ENCODE results near the gene DDX39B. TPM values are rescaled to one million over a fixed set of nuclear protein-coding genes. Genes with fewer than 3 reads are reported as not detected.

DDX39B gene
- total and polyA plus RNA-seq, 9 of the 15 experiments (the other 6 are each of a cell fraction or from before 2014, with no cell fraction given): 479 to 869 (median 592) TPM

DNA sequence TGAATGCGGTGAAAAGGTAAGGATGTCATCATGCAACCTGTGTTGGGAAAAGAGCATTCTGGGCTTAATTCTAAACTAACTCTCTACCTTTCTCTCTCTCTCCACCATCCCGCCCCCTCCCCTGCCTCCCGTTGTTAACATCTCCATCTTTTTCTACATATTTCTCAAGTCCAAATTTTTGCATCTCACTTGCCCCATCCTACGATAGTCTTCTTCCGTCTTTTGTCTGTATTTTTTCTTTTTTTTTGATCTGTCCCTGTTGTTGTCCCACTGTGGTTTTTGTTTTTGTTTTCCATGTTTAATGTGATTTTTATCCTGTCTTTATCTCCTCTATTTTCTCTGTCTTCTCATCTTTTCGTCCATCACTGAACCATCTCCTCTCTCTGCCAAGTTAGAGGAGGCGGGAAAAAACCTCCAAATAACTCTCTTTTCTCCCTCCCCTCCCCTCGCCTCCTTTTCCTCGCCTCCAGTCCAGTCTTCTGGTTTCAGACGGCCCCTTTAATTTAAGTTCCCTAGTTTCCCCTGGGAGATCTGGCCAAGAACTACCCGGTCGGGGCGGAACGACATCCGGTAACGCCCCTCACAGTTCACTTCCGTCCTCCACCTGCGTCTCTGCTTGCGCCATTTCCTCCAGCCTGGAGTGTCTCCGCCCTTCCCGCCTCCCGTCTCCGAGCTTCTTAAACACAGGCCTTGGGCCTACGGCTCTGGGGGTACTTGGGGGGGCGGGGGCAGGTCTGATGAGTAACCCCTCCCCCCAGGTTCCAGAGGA is 5.3 kb upstream of the DDX39B start, which contains the start of gene NFKBIL1 (continued):
- TF ChIP-seq, protein P1, sequence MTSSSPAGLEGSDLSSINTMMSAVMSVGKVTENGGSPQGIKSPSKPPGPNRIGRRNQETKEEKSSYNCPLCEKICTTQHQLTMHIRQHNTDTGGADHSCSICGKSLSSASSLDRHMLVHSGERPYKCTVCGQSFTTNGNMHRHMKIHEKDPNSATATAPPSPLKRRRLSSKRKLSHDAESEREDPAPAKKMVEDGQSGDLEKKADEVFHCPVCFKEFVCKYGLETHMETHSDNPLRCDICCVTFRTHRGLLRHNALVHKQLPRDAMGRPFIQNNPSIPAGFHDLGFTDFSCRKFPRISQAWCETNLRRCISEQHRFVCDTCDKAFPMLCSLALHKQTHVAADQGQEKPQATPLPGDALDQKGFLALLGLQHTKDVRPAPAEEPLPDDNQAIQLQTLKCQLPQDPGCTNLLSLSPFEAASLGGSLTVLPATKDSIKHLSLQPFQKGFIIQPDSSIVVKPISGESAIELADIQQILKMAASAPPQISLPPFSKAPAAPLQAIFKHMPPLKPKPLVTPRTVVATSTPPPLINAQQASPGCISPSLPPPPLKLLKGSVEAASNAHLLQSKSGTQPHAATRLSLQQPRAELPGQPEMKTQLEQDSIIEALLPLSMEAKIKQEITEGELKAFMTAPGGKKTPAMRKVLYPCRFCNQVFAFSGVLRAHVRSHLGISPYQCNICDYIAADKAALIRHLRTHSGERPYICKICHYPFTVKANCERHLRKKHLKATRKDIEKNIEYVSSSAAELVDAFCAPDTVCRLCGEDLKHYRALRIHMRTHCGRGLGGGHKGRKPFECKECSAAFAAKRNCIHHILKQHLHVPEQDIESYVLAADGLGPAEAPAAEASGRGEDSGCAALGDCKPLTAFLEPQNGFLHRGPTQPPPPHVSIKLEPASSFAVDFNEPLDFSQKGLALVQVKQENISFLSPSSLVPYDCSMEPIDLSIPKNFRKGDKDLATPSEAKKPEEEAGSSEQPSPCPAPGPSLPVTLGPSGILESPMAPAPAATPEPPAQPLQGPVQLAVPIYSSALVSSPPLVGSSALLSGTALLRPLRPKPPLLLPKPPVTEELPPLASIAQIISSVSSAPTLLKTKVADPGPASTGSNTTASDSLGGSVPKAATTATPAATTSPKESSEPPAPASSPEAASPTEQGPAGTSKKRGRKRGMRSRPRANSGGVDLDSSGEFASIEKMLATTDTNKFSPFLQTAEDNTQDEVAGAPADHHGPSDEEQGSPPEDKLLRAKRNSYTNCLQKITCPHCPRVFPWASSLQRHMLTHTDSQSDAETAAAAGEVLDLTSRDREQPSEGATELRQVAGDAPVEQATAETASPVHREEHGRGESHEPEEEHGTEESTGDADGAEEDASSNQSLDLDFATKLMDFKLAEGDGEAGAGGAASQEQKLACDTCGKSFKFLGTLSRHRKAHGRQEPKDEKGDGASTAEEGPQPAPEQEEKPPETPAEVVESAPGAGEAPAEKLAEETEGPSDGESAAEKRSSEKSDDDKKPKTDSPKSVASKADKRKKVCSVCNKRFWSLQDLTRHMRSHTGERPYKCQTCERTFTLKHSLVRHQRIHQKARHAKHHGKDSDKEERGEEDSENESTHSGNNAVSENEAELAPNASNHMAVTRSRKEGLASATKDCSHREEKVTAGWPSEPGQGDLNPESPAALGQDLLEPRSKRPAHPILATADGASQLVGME (CRISPR knock-in tag; IDR thresholded peaks at IDR 0.05): 0 out of 2 replicates have a peak, but pooled peaks have one; percentile 44
- TF ChIP-seq, protein P2, sequence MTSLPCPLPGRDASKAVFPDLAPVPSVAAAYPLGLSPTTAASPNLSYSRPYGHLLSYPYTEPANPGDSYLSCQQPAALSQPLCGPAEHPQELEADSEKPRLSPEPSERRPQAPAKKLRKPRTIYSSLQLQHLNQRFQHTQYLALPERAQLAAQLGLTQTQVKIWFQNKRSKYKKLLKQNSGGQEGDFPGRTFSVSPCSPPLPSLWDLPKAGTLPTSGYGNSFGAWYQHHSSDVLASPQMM (CRISPR knock-in tag; IDR thresholded peaks at IDR 0.05): no peak
- TF ChIP-seq ZNF609 (CRISPR knock-in tag; IDR thresholded peaks at IDR 0.05; ENCODE audit: borderline replicate concordance) (no peak), HEY1 (CRISPR knock-in tag; IDR thresholded peaks at IDR 0.05; ENCODE audit: borderline replicate concordance) (no peak), KDM1A (IDR thresholded peaks at IDR 0.05) (peak; percentile 81 to 82), SMAD1 (IDR thresholded peaks at IDR 0.05; ENCODE audit: low read depth, low read length, partially characterized antibody) (no peak), CBFA2T3 (IDR thresholded peaks at IDR 0.05) (no peak), CCNT2 (IDR thresholded peaks at IDR 0.05; ENCODE audit: borderline replicate concordance, extremely low read depth, insufficient read length, low read depth, low read length) (no peak), ZC3H11A (IDR thresholded peaks at IDR 0.05; ENCODE audit: low read depth, low read length) (peak; percentile 92; the same call in 1 of the 2 replicates), STAT6 (CRISPR knock-in tag; IDR thresholded peaks at IDR 0.05) (0 out of 2 replicates have a peak, but pooled peaks have one; percentile 17), MED1 (CRISPR knock-in tag; IDR thresholded peaks at IDR 0.05; ENCODE audit: borderline replicate concordance) (no peak), ZNF174 (CRISPR knock-in tag; IDR thresholded peaks at IDR 0.05) (no peak), BMI1 (IDR thresholded peaks at IDR 0.05; ENCODE audit: low read length) (no peak)
